PC-9 (cell line): ENCODE results near the gene FAF1. TPM values are rescaled to one million over a fixed set of nuclear protein-coding genes. Genes with fewer than 3 reads are reported as not detected.

Experiments
- BruUV-seq: library from RNA; stranded (reverse); fragments of 400-500 nt; replicated peaks from 2 replicates; lab custom pipeline; 2021; lab: Mats Ljungman, UMichigan
- CTCF ChIA-PET: fragments of 300-600 bp; sonication (Branson Sonifier 250); formaldehyde crosslinking; loops from one replicate; lab custom pipeline; 2022; ENCODE audit warnings: antibody characterized with exemption; lab: Charles Lee
- POLR2A ChIA-PET: fragments of 300-600 bp; sonication (Branson Sonifier 250); formaldehyde crosslinking; loops from one replicate; lab custom pipeline; 2022; ENCODE audit warnings: antibody characterized with exemption; ENCODE audit not compliant: unreplicated experiment; lab: Charles Lee
- DNase-seq, 2 experiments: peaks; one replicate each; pipeline versions ENCODE4 v3.0.0 to v3.0.0-alpha.2; 2015 to 2022; ENCODE audit warnings: mixed read lengths in 1 of 2
- H2AFZ ChIP-seq: fragments of 200-600 bp; sonication (generic); 2 replicates; pipeline ENCODE4 v1.8.1; 2017; ENCODE audit warnings: antibody characterized with exemption
- H3F3A ChIP-seq: fragments of 200-600 bp; sonication (generic); 2 replicates; pipeline ENCODE4 v1.8.1; 2017; ENCODE audit warnings: antibody characterized with exemption, mild to moderate bottlenecking, low read depth; ENCODE audit not compliant: insufficient read depth
- H3K27ac ChIP-seq: fragments of 200-600 bp; sonication (generic); 2 replicates; pipeline ENCODE4 v1.6.1; 2016; ENCODE audit warnings: mixed run types
- H3K27me3 ChIP-seq: fragments of 200-600 bp; sonication (generic); 2 replicates; pipeline ENCODE4 v1.6.1; 2016; ENCODE audit warnings: low read depth, mixed run types; ENCODE audit not compliant: insufficient read depth
- H3K36me3 ChIP-seq: fragments of 200-600 bp; sonication (generic); 2 replicates; pipeline ENCODE4 v1.6.1; 2016; ENCODE audit warnings: low read depth, mixed run types
- H3K4me1 ChIP-seq: fragments of 200-600 bp; sonication (generic); replicated peaks from 2 replicates; pipeline ENCODE4 v1.6.1; 2016; ENCODE audit warnings: mixed run types; ENCODE audit not compliant: insufficient read depth
- H3K4me2 ChIP-seq: fragments of 200-600 bp; sonication (generic); 2 replicates; pipeline ENCODE4 v1.6.1; 2017; ENCODE audit warnings: mixed run types
- H3K4me3 ChIP-seq: fragments of 200-600 bp; sonication (generic); 2 replicates; pipeline ENCODE4 v1.6.1; 2016; ENCODE audit warnings: mixed run types
- H3K79me2 ChIP-seq: fragments of 200-600 bp; sonication (generic); 2 replicates; pipeline ENCODE4 v1.6.1; 2017; ENCODE audit warnings: low read depth, mixed run types
- H3K9me2 ChIP-seq: fragments of 200-600 bp; sonication (generic); 2 replicates; pipeline ENCODE4 v1.8.1; 2017; ENCODE audit warnings: mild to moderate bottlenecking; ENCODE audit not compliant: insufficient read depth
- H3K9me3 ChIP-seq: fragments of 200-600 bp; sonication (generic); 2 replicates; pipeline ENCODE4 v1.8.1; 2016; ENCODE audit warnings: low read depth; ENCODE audit not compliant: insufficient read depth
- H4K20me1 ChIP-seq: fragments of 200-600 bp; sonication (generic); 2 replicates; pipeline ENCODE4 v1.8.1; 2017; ENCODE audit not compliant: insufficient read depth
- EZH2 ChIP-seq: fragments of 200-600 bp; sonication (generic); IDR thresholded peaks from 2 replicates; pipeline ENCODE4 v1.8.0; 2017; ENCODE audit warnings: antibody characterized with exemption, low read depth
- intact Hi-C: fragments of 100-400 bp; cut with micrococcal nuclease; formaldehyde crosslinking; loops from one replicate; pipeline ENCODE4 v1.10.0; 2022; ENCODE audit not compliant: unreplicated experiment
- total RNA-seq: library from RNA; stranded (reverse); gene quantifications from 2 replicates; pipeline ENCODE4 v1.2.3, GENCODE V29; 2021
- TF ChIP-seq, protein P1 (sequence below): fragments of 200-600 bp; sonication (generic); conservative IDR thresholded peaks from 2 replicates; pipeline ENCODE4 v1.6.1; 2017; ENCODE audit warnings: mixed run types, antibody characterized with exemption, mild to moderate bottlenecking, moderate library complexity

The FAF1 gene
- total RNA-seq, 1 experiment from 2014 or later = 105 TPM

DNA sequence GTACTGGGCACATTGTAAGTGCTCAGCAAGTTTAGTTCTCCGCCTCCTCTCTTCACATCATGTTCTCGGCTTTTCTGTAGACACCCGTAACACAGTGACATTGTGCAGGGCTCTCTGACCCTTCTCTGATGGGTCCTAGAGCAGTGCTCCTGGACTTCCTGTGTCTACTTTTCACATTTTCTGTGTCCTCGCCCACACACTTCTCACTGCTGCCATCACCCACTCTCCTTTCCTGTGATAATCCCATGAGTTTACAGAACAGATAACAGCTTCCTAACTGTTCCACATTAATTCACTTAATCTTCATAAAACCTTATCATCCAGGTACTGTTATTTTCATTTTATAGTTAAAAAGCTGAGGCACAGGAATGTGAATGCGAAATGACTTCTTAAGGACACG lies 523.6 kb downstream of the FAF1 start:
- Histone ChIP-seq H3K27me3 (no peaks in the 10 kb centered on the region), H4K20me1 (no peaks in the 10 kb centered on the region), H2AFZ (no peak overlapping the region), H3K4me1 (no peaks in the 10 kb centered on the region), H3K9me3 (no peaks in the 10 kb centered on the region), H3F3A (no peaks in the 10 kb centered on the region), H3K79me2 (no peaks in the 10 kb centered on the region), H3K27ac (no peak overlapping the region), H3K9me2 (no peaks in the 10 kb centered on the region), H3K36me3 (no peaks in the 10 kb centered on the region), H3K4me2 (no peak overlapping the region), H3K4me3 (no peak overlapping the region)
- no peak for DNase-seq
- no TSS peak for BruUV-seq
- ChIA-PET POLR2A (no interaction called here), CTCF (no interaction called here)
- TF ChIP-seq, protein P1, sequence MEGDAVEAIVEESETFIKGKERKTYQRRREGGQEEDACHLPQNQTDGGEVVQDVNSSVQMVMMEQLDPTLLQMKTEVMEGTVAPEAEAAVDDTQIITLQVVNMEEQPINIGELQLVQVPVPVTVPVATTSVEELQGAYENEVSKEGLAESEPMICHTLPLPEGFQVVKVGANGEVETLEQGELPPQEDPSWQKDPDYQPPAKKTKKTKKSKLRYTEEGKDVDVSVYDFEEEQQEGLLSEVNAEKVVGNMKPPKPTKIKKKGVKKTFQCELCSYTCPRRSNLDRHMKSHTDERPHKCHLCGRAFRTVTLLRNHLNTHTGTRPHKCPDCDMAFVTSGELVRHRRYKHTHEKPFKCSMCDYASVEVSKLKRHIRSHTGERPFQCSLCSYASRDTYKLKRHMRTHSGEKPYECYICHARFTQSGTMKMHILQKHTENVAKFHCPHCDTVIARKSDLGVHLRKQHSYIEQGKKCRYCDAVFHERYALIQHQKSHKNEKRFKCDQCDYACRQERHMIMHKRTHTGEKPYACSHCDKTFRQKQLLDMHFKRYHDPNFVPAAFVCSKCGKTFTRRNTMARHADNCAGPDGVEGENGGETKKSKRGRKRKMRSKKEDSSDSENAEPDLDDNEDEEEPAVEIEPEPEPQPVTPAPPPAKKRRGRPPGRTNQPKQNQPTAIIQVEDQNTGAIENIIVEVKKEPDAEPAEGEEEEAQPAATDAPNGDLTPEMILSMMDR = no peak
- TF ChIP-seq EZH2 = no peak
- intact Hi-C loops = no loop called here

DNA sequence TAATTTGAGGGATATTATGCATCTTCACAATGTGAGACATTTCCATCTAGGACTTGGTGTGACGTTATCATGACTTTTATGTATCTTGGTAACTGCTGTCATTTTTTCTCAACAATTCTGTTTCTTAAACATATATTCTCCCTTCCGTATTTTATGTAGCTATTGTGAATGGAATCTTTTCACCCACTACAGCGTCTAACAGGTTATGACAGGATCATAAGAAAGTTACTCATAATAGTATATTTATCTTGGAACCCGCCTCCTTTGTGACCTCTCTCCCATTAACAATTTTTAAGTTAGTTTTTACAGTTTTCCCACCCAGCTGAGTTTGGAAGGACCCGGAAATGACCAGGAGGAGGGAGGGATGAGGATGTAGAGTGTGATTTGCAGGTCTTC lies 530.1 kb downstream of the FAF1 start:
- H3K4me1 ChIP-seq = no peaks in the 10 kb centered on the region
- H3K9me2 ChIP-seq = no peaks in the 10 kb centered on the region
- DNase-seq = no peak
- H2AFZ ChIP-seq = no peak overlapping the region
- CTCF ChIA-PET = no interaction called here
- intact Hi-C loops = no loop called here
- H3K36me3 ChIP-seq = no peaks in the 10 kb centered on the region
- no peaks in the 10 kb centered on the region for H3F3A ChIP-seq
- no peaks in the 10 kb centered on the region for H3K79me2 ChIP-seq
- no peaks in the 10 kb centered on the region for H4K20me1 ChIP-seq
- H3K9me3 ChIP-seq = no peaks in the 10 kb centered on the region
- no peak overlapping the region for H3K4me3 ChIP-seq
- no peak overlapping the region for H3K4me2 ChIP-seq
- H3K27me3 ChIP-seq = no peaks in the 10 kb centered on the region
- POLR2A ChIA-PET = no interaction called here
- TF ChIP-seq, protein P1 = no peak
- no peak for TF ChIP-seq EZH2
- BruUV-seq = no TSS peak
- no peak overlapping the region for H3K27ac ChIP-seq

DNA sequence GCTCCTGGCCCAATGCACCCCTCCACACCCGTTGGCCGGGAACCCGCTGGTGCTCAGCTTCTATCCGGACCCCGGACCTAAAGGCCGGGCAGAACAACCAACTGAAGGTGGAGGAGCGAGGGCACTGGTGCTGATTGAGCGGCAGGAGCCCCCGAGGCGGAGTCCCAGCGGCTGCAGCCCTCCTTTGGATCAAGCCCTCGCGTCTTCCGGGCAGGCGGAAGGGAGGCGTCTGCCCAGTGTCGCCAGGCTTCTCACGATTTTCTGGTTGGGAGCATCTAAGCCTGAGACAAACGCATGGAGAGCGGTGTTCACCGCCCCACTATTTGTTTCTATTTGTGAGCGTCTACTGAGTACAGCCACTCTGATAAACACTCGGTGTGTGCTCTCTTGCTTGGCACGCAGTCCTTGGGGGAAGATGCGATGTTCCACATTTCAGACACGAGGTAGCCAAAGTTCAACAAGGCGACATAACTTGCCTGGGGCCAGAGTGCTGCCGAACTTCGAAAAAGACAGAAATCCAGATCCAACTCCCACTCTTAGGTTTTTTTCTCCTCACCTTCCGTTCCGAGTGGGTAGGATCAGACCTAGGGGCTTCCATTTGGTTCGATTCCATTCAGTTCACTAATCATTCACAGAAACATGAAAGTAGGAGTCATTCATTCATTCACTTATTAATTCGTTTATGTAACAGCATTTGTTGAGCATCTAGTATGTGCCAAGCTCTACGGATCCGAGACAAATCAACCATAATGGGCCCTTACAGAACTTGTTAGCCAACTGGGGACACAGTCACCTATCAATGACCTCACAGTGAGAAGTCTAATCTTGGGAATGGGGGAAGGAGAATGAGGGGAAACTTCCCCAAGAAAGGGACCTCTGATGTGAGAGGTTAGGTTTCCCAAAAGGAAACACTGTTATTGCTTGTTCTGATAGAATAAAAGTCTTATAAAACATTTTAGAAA lies 532.0 kb downstream of the FAF1 start:
- intact Hi-C loops = no loop called here

More for the DNA sequence above, 532.0 kb downstream of the FAF1 start:
- H3K4me3 ChIP-seq = no peak overlapping the region
- H3K9me2 ChIP-seq = no peaks in the 10 kb centered on the region
- no peak for TF ChIP-seq EZH2
- TF ChIP-seq, protein P1 = no peak
- H3K27ac ChIP-seq = no peak overlapping the region
- H4K20me1 ChIP-seq = no peaks in the 10 kb centered on the region
- no peak overlapping the region for H3K4me2 ChIP-seq
- H3K27me3 ChIP-seq = no peaks in the 10 kb centered on the region
- BruUV-seq = no TSS peak
- H3K79me2 ChIP-seq = no peaks in the 10 kb centered on the region
- H3F3A ChIP-seq = no peaks in the 10 kb centered on the region
- CTCF ChIA-PET = no interaction called here
- POLR2A ChIA-PET = no interaction called here
- no peak overlapping the region for H2AFZ ChIP-seq
- H3K36me3 ChIP-seq = no peaks in the 10 kb centered on the region
- no peak for DNase-seq
- H3K9me3 ChIP-seq = no peaks in the 10 kb centered on the region
- no peaks in the 10 kb centered on the region for H3K4me1 ChIP-seq
